ENCODE measurements around the gene KIAA0513. TPM values are rescaled to one million over a fixed set of nuclear protein-coding genes. Genes with fewer than 3 reads are reported as not detected.
A peak's percentile ranks its signal among the peaks of the same experiment; 100 is the strongest.

The KIAA0513 gene
- total and polyA plus RNA-seq, 2 of the 13 experiments (the other 11 are each of a cell fraction or from before 2014, with no cell fraction given) = 1.8 TPM

DNA sequence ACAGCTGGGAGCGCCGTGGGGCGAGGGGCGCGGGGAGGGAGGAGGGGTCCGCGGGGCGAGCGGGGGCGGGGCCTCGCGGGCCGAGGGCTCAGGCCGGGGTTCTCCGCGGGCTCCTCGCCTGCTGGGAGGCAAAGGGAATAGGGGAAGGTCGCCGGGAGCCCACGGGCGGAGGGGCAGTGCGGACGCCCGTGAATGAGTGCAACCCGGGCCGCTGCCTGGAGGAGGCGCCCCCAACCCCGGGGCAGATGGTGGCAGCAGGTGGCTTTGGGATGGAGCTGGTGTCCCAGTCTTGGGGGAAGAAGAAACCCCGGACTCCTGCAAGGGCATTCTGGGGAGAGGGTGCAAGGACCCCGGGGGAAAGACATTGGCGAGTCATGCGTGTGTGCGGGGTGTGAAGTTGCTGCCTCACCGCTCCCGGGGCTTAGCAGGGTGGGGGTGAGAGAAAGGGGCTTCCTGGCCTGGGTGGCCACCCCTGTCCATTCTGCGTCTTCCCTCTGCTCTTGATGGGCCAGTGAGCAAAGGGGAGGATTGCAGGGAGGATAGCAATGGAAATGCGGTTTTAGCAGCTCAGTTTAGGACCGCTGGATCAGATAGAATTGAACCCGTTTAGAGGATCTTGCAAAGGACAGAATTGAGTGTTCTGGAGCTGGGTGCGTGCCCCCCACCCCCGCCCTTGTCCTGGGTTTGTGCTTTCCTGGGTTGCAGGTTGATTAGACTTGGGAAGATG lies 526 bp downstream of the KIAA0513 start (continued):
- TF ChIP-seq HMGXB3 (CRISPR knock-in tag; IDR thresholded peaks at IDR 0.05; ENCODE audit: borderline replicate concordance) (no peak), PHF20 (CRISPR knock-in tag; IDR thresholded peaks at IDR 0.05) (no peak), RARA (CRISPR knock-in tag; IDR thresholded peaks at IDR 0.05) (no peak), SIN3A (IDR thresholded peaks at IDR 0.05; ENCODE audit: borderline replicate concordance, low read depth, low read length) (no peak), ZNF777 (CRISPR knock-in tag; IDR thresholded peaks at IDR 0.05) (no peak), ISL2 (CRISPR knock-in tag; IDR thresholded peaks at IDR 0.05) (no peak), ATF7 (IDR thresholded peaks at IDR 0.05) (no peak), ATF7 (CRISPR knock-in tag; IDR thresholded peaks at IDR 0.05) (0 out of 2 replicates have a peak, but pooled peaks have one; percentile 45), ZNF766 (CRISPR knock-in tag; IDR thresholded peaks at IDR 0.05; ENCODE audit: borderline replicate concordance) (no peak), SMYD3 (CRISPR knock-in tag; IDR thresholded peaks at IDR 0.05) (no peak), ZNF142 (CRISPR knock-in tag; IDR thresholded peaks at IDR 0.05) (no peak), EED (CRISPR knock-in tag; IDR thresholded peaks at IDR 0.05) (no peak), MZF1 (CRISPR knock-in tag; IDR thresholded peaks at IDR 0.05; ENCODE audit: borderline replicate concordance) (0 out of 2 replicates have a peak, but pooled peaks have one; percentile 4)
- TF ChIP-seq, protein P1, sequence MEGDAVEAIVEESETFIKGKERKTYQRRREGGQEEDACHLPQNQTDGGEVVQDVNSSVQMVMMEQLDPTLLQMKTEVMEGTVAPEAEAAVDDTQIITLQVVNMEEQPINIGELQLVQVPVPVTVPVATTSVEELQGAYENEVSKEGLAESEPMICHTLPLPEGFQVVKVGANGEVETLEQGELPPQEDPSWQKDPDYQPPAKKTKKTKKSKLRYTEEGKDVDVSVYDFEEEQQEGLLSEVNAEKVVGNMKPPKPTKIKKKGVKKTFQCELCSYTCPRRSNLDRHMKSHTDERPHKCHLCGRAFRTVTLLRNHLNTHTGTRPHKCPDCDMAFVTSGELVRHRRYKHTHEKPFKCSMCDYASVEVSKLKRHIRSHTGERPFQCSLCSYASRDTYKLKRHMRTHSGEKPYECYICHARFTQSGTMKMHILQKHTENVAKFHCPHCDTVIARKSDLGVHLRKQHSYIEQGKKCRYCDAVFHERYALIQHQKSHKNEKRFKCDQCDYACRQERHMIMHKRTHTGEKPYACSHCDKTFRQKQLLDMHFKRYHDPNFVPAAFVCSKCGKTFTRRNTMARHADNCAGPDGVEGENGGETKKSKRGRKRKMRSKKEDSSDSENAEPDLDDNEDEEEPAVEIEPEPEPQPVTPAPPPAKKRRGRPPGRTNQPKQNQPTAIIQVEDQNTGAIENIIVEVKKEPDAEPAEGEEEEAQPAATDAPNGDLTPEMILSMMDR (CRISPR knock-in tag; IDR thresholded peaks at IDR 0.05) = peak; percentile 23; the same call in 1 of the 2 replicates
- TF ChIP-seq, protein P2, sequence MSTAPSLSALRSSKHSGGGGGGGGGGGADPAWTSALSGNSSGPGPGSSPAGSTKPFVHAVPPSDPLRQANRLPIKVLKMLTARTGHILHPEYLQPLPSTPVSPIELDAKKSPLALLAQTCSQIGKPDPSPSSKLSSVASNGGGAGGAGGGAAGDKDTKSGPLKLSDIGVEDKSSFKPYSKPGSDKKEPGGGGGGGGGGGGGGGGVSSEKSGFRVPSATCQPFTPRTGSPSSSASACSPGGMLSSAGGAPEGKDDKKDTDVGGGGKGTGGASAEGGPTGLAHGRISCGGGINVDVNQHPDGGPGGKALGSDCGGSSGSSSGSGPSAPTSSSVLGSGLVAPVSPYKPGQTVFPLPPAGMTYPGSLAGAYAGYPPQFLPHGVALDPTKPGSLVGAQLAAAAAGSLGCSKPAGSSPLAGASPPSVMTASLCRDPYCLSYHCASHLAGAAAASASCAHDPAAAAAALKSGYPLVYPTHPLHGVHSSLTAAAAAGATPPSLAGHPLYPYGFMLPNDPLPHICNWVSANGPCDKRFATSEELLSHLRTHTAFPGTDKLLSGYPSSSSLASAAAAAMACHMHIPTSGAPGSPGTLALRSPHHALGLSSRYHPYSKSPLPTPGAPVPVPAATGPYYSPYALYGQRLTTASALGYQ (CRISPR knock-in tag; IDR thresholded peaks at IDR 0.05) = no peak

All from HepG2 (cell line).